SK-N-MC (cell line): ENCODE data around the gene RAB11FIP3.

Source experiments
- EZH2 ChIP-seq: fragments of 200-600 bp; sonication (generic); IDR thresholded peaks from one replicate; pipeline ENCODE4 v1.6.1; 2017; ENCODE audit warnings: antibody characterized with exemption
- FOXP2 ChIP-seq: optimal IDR thresholded peaks from 2 replicates; pipeline ENCODE3; 2011; ENCODE audit warnings: mild to moderate bottlenecking, moderate library complexity; ENCODE audit not compliant: insufficient read depth; ENCODE audit errors: extremely low read length, control extremely low read depth
- POLR2AphosphoS5 ChIP-seq: IDR thresholded peaks from 2 replicates; pipeline ENCODE4 v1.6.1; 2012; ENCODE audit warnings: mild to moderate bottlenecking, low read depth, low read length, borderline replicate concordance

- TF ChIP-seq EZH2 (no peak), POLR2AphosphoS5 (no peak), FOXP2 (no peak)
Measured at GRCh38 chr16:474420-475122, 49.1 kb downstream of the RAB11FIP3 start.
